Measurements from ENCODE around the gene CX3CL1. TPM values are rescaled to one million over a fixed set of nuclear protein-coding genes. Genes with fewer than 3 reads are reported as not detected.

CX3CL1 gene
- total and polyA plus RNA-seq, 2 donors (not counting 1 experiment from before 2014, with no cell fraction given) = not detected

GRCh38 chr16:57335366-57335765, 36.9 kb upstream of the CX3CL1 start:
- H3K4me3 Mint-ChIP-seq = no peak overlapping the region
- TF ChIP-seq EZH2 (IDR thresholded peaks at IDR 0.05; ENCODE audit: borderline replicate concordance, insufficient read depth, low read depth, low read length, poor library complexity, severe bottlenecking) (no peak), CTCF (IDR thresholded peaks at IDR 0.05) (no peak)
- POLR2A ChIA-PET = no interaction called here
- H3K9ac ChIP-seq (ENCODE audit: low read length) = no peak overlapping the region
- H2AFZ ChIP-seq (ENCODE audit: insufficient read depth, low read depth, low read length, poor library complexity, severe bottlenecking) = no peak overlapping the region
- H3K79me2 ChIP-seq (ENCODE audit: control insufficient read depth, insufficient read depth, low read length) = no peaks in the 10 kb centered on the region
- no peak overlapping the region for H3K27ac Mint-ChIP-seq
- H3K27me3 Mint-ChIP-seq = no peaks in the 10 kb centered on the region
- ATAC-seq (ENCODE audit: low read depth) (no peak), DNase-seq (no peak)
- H3K9me3 ChIP-seq (ENCODE audit: control extremely low read depth in 1 of 3, control insufficient read depth in 2 of 3, insufficient read depth in 1 of 3, low read length in 2 of 3) = peaks cover 0 to 4% (median 4%) of the 10 kb centered on the region in 3 donors
- H3K4me1 ChIP-seq (ENCODE audit: control insufficient read depth in 2 of 2, insufficient read depth in 2 of 2, low read length in 2 of 2) = peaks cover 10 to 12% of the 10 kb centered on the region in 2 donors
- H3K4me3 ChIP-seq (ENCODE audit: control extremely low read depth in 1 of 5, extremely low read depth in 1 of 5, insufficient read depth in 1 of 5, low read depth in 2 of 5, low read length in 4 of 5) = no peak overlapping the region
- intact Hi-C loops (cut with micrococcal nuclease) = no loop called here
- H3K4me2 ChIP-seq (replicated peaks; ENCODE audit: low read depth, low read length, poor library complexity, severe bottlenecking) = no peak overlapping the region
- WGBS (ENCODE audit: insufficient coverage) = no CpG with 5 or more reads among the region's 4 CpGs
- H3K4me1 Mint-ChIP-seq = peaks cover 9% of the 10 kb centered on the region
- H3K36me3 ChIP-seq (replicated peaks in 1 of 2; ENCODE audit: control extremely low read depth in 1 of 2, control insufficient read depth in 1 of 2, extremely low read depth in 1 of 2, insufficient read depth in 2 of 2, low read length in 1 of 2) = no peaks in the 10 kb centered on the region
- CTCF ChIA-PET = no interaction called here
- H3K27ac ChIP-seq (ENCODE audit: low read length in 2 of 2) = no peak overlapping the region
- H4K20me1 ChIP-seq (ENCODE audit: control insufficient read depth, insufficient read depth, low read length, poor library complexity, severe bottlenecking) = no peaks in the 10 kb centered on the region
- peaks cover 9% of the 10 kb centered on the region for H3K9me3 Mint-ChIP-seq (ENCODE audit: insufficient read depth)
- H3K27me3 ChIP-seq (replicated peaks in 1 of 4; ENCODE audit: control extremely low read depth in 1 of 4, control insufficient read depth in 3 of 4, insufficient read depth in 4 of 4, low read length in 3 of 4) = peaks cover 0 to 3% (median 0%) of the 10 kb centered on the region in 4 experiments

GRCh38 chr16:57341062-57341440, 31.2 kb upstream of the CX3CL1 start:
- H3K4me3 Mint-ChIP-seq = peak overlapping the region; percentile 52

More at GRCh38 chr16:57341062-57341440, 31.2 kb upstream of the CX3CL1 start:
- DNase-seq (no peak), ATAC-seq (ENCODE audit: low read depth) (no peak)
- no peak for TF ChIP-seq CTCF (IDR thresholded peaks at IDR 0.05)
- no peak for TF ChIP-seq EZH2 (IDR thresholded peaks at IDR 0.05; ENCODE audit: borderline replicate concordance, insufficient read depth, low read depth, low read length, poor library complexity, severe bottlenecking)
- Histone ChIP-seq H3K27ac (ENCODE audit: low read length in 2 of 2) (no peak overlapping the region), H3K4me1 (ENCODE audit: control insufficient read depth in 2 of 2, insufficient read depth in 2 of 2, low read length in 2 of 2) (peaks cover 22 to 31% of the 10 kb centered on the region in 2 donors), H3K9ac (ENCODE audit: low read length) (no peak overlapping the region), H2AFZ (ENCODE audit: insufficient read depth, low read depth, low read length, poor library complexity, severe bottlenecking) (no peak overlapping the region), H3K79me2 (ENCODE audit: control insufficient read depth, insufficient read depth, low read length) (no peaks in the 10 kb centered on the region), H3K9me3 (ENCODE audit: control extremely low read depth in 1 of 3, control insufficient read depth in 2 of 3, insufficient read depth in 1 of 3, low read length in 2 of 3) (no peaks in the 10 kb centered on the region), H4K20me1 (ENCODE audit: control insufficient read depth, insufficient read depth, low read length, poor library complexity, severe bottlenecking) (no peaks in the 10 kb centered on the region), H3K27me3 (replicated peaks in 1 of 4; ENCODE audit: control extremely low read depth in 1 of 4, control insufficient read depth in 3 of 4, insufficient read depth in 4 of 4, low read length in 3 of 4) (peaks cover 0 to 6% (median 0%) of the 10 kb centered on the region in 4 experiments), H3K4me2 (replicated peaks; ENCODE audit: low read depth, low read length, poor library complexity, severe bottlenecking) (peak overlapping the region; percentile 4), H3K4me3 (ENCODE audit: control extremely low read depth in 1 of 5, extremely low read depth in 1 of 5, insufficient read depth in 1 of 5, low read depth in 2 of 5, low read length in 4 of 5) (no peak overlapping the region), H3K36me3 (replicated peaks in 1 of 2; ENCODE audit: control extremely low read depth in 1 of 2, control insufficient read depth in 1 of 2, extremely low read depth in 1 of 2, insufficient read depth in 2 of 2, low read length in 1 of 2) (no peaks in the 10 kb centered on the region)
- peaks cover 40% of the 10 kb centered on the region for H3K4me1 Mint-ChIP-seq
- peak overlapping the region; percentile 53 for H3K27ac Mint-ChIP-seq
- H3K27me3 Mint-ChIP-seq = peaks cover 11% of the 10 kb centered on the region
- intact Hi-C loops (cut with micrococcal nuclease) = loop anchor here (1.0 kb wide), 1 partner anchor 8 kb away; no protein-coding TSS in a partner anchor
- H3K9me3 Mint-ChIP-seq (ENCODE audit: insufficient read depth) = no peaks in the 10 kb centered on the region
- ChIA-PET CTCF (no interaction called here), POLR2A (no interaction called here)
- WGBS (ENCODE audit: insufficient coverage) = 41% methylated on average over 2 of the region's 6 CpGs

Data from B cell (primary cell).